HEK293T (cell line): ENCODE results near the gene GPRIN3.

Experiments used
- CTCF ChIA-PET: fragments of 350-600 bp; formaldehyde crosslinking; extraction: SDS; loops from one replicate; lab custom pipeline; 2021; ENCODE audit warnings: antibody characterized with exemption, inconsistent platforms; lab: Yijun Ruan, JAX
- POLR2A ChIA-PET: fragments of 350-600 bp; formaldehyde crosslinking; extraction: SDS; loops from one replicate; lab custom pipeline; 2020; ENCODE audit warnings: antibody characterized with exemption, inconsistent platforms; lab: Yijun Ruan, JAX
- DNase-seq: peaks from one replicate; pipeline ENCODE4 v3.0.0; 2012; ENCODE audit warnings: mixed read lengths; ENCODE audit errors: extremely low spot score
- ARNT ChIP-seq: fragments of 450-650 bp; IDR thresholded peaks from 2 replicates; pipeline ENCODE4 v1.6.1; 2017; ENCODE audit warnings: mild to moderate bottlenecking
- BHLHE40 ChIP-seq: fragments of 450-650 bp; IDR thresholded peaks from 2 replicates; pipeline ENCODE4 v1.6.1; 2016; ENCODE audit warnings: mild to moderate bottlenecking, moderate library complexity, borderline replicate concordance
- CTBP1 ChIP-seq: fragments of 450-650 bp; IDR thresholded peaks from 2 replicates; pipeline ENCODE4 v1.6.1; 2016; ENCODE audit warnings: borderline replicate concordance
- ELF4 ChIP-seq: fragments of 450-650 bp; IDR thresholded peaks from 2 replicates; pipeline ENCODE4 v1.6.1; 2017; ENCODE audit warnings: antibody characterized with exemption
- FOXA1 ChIP-seq: fragments of 450-650 bp; IDR thresholded peaks from 2 replicates; pipeline ENCODE4 v1.6.1; 2016; ENCODE audit warnings: mild to moderate bottlenecking
- FOXK2 ChIP-seq: fragments of 450-650 bp; IDR thresholded peaks from 2 replicates; pipeline ENCODE4 v1.6.1; 2016; ENCODE audit warnings: mild to moderate bottlenecking
- FOXM1 ChIP-seq: fragments of 450-650 bp; IDR thresholded peaks from 2 replicates; pipeline ENCODE4 v1.6.1; 2017; ENCODE audit warnings: mild to moderate bottlenecking, borderline replicate concordance
- HDGF ChIP-seq: fragments of 450-650 bp; IDR thresholded peaks from 2 replicates; pipeline ENCODE4 v1.6.1; 2017; ENCODE audit warnings: antibody characterized with exemption, borderline replicate concordance
- L3MBTL2 ChIP-seq: fragments of 450-650 bp; conservative IDR thresholded peaks from 2 replicates; pipeline ENCODE4 v1.6.1; 2016; ENCODE audit warnings: mild to moderate bottlenecking
- LEF1 ChIP-seq: fragments of 450-650 bp; IDR thresholded peaks from 2 replicates; pipeline ENCODE4 v1.6.1; 2017; ENCODE audit warnings: mild to moderate bottlenecking, borderline replicate concordance
- NFRKB ChIP-seq: fragments of 450-650 bp; IDR thresholded peaks from 2 replicates; pipeline ENCODE4 v1.6.1; 2016; ENCODE audit warnings: mild to moderate bottlenecking, moderate library complexity
- SP1 ChIP-seq: fragments of 450-650 bp; IDR thresholded peaks from 2 replicates; pipeline ENCODE4 v1.6.1; 2017
- SUZ12 ChIP-seq: fragments of 450-650 bp; IDR thresholded peaks from 2 replicates; pipeline ENCODE4 v1.6.1; 2016; ENCODE audit warnings: mild to moderate bottlenecking
- TARDBP ChIP-seq: fragments of 450-650 bp; IDR thresholded peaks from 2 replicates; pipeline ENCODE4 v1.6.1; 2016
- ZNF384 ChIP-seq: fragments of 450-650 bp; IDR thresholded peaks from 2 replicates; pipeline ENCODE4 v1.6.1; 2016
- TF ChIP-seq, protein P1 (sequence below): fragments of 450-650 bp; IDR thresholded peaks from 2 replicates; pipeline ENCODE4 v1.6.1; 2016

The GPRIN3 gene

DNA sequence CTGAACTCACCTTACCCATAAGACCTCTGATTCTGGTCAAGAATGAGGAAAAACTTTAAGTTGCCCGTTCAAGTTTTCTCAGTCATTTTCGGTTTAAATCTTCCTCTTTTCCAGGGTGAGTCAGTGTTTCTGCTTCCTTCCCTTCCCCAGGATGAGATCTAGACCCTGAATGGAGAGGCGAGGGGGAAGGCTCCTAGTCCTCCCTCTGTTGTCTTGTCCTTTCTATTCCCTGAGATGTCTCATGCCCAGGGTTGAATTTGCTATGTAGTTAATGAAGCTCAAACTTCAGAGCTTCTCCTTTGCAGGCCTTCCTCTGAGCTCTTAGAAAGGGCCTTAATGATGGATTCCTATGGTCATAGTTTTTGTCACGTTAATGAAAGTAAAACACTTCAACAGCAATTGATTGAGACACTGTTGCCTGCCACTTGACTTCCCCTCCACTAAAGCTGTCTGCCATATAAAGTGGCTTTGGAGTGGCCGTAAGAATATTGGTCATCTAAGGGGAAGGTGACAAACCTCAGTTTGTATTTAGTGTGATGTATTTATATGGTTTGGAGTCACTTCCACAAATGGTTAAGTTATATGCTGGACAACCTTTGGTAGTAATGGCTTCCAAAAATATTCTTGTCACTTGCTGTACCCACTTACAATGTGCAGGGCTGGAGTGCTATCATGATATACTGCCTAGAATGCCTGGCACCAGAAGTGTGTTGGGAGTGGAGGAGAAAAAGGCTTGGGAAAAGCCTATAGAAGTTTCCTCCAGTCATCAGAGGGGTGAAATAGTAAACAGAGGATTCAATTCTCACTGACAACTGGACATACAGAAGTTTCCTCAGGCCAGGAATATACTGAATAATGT is 24.3 kb upstream of the GPRIN3 start:
- POLR2A ChIA-PET = no interaction called here
- no peak for DNase-seq
- TF ChIP-seq BHLHE40 (no peak), SUZ12 (no peak), LEF1 (no peak), SP1 (no peak), ARNT (no peak), TARDBP (no peak)
- CTCF ChIA-PET = interaction anchor here (0.6 kb wide), 1 partner anchor 711 kb away, joined by 3 read pairs; no protein-coding TSS in a partner anchor

DNA sequence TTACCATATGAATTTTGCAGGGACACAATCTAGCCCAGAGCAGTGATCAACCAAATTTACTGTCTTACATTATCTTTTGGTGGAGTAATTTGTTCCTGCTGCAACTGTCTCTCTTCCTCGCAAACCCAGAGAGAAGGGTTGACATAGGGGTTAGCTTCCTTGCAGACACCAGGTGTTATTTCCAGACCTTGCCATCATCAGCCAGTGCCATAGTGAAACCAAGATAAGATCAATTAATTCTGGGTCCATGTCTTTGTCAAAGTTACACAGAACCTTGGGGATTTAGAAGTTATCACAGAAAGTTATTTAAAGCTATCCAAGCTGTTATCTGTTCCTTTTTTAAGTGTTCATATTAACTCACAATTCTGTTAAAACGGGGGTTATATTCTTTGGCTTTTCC is 23.6 kb upstream of the GPRIN3 start:
- POLR2A ChIA-PET = no interaction called here

DNA sequence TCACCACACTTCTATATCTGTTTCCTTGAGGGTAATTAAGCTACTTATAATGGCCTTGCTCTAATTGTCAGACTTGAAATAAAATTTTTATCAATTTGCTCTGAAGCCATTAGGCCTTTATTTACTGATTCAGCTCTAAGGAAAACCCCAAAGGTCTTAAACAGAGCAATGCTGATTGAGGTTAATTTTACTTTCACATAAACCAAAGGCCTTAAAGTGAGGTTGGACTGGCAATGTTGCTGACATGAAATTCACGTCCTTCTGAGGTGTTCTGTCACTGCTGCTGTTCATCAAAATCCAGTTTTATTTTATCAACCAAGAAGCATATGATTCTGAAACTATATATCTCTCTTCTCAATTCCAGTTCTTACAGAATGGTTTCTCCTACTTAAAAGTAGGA is 21.7 kb upstream of the GPRIN3 start:
- CTCF ChIA-PET = no interaction called here
- TF ChIP-seq ZNF384 (no peak), CTBP1 (no peak), HDGF (no peak), NFRKB (no peak), ARNT (no peak), BHLHE40 (no peak), TARDBP (no peak), SUZ12 (no peak), FOXM1 (no peak), L3MBTL2 (no peak), LEF1 (no peak), ELF4 (no peak), FOXK2 (no peak), FOXA1 (no peak), SP1 (no peak)
- TF ChIP-seq, protein P1, sequence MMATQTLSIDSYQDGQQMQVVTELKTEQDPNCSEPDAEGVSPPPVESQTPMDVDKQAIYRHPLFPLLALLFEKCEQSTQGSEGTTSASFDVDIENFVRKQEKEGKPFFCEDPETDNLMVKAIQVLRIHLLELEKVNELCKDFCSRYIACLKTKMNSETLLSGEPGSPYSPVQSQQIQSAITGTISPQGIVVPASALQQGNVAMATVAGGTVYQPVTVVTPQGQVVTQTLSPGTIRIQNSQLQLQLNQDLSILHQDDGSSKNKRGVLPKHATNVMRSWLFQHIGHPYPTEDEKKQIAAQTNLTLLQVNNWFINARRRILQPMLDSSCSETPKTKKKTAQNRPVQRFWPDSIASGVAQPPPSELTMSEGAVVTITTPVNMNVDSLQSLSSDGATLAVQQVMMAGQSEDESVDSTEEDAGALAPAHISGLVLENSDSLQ = no peak
- POLR2A ChIA-PET = no interaction called here
- DNase-seq = no peak

More for the DNA sequence above, 23.6 kb upstream of the GPRIN3 start:
- TF ChIP-seq FOXA1 (no peak), NFRKB (no peak), ELF4 (no peak), SP1 (no peak), LEF1 (no peak), BHLHE40 (no peak), SUZ12 (no peak), ARNT (no peak), ZNF384 (no peak), CTBP1 (no peak), FOXM1 (no peak), TARDBP (no peak), FOXK2 (no peak), L3MBTL2 (no peak), HDGF (no peak)
- TF ChIP-seq, protein P1 = no peak
- CTCF ChIA-PET = no interaction called here
- no peak for DNase-seq

DNA sequence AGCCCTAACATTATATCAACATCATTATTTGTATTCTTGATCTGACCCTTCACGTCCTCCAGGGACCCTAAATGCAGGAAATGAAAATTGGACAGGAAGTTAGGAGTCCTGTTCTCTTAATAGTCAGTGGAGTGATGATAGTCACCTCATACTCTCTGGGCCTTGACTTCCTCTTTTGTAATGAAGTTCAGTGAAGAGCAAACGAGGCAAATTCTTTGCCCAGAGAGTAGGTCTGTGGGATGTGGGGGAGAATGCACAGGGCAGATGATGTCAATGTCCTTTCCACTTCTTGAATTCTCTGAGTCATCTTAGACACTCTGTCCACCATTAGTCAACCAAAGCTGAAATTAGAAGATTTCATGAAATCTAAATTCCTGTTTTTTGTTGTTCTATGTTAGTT is 17.1 kb upstream of the GPRIN3 start:
- no peak for TF ChIP-seq ARNT
- no peak for TF ChIP-seq CTBP1
- no peak for TF ChIP-seq TARDBP
- no peak for TF ChIP-seq BHLHE40
- TF ChIP-seq L3MBTL2 = no peak
- no peak for TF ChIP-seq SUZ12
- no peak for TF ChIP-seq ZNF384
- no peak for TF ChIP-seq FOXA1
- no peak for TF ChIP-seq NFRKB
- TF ChIP-seq ELF4 = no peak
- no peak for TF ChIP-seq FOXM1
- no peak for TF ChIP-seq LEF1
- TF ChIP-seq, protein P1 = no peak
- TF ChIP-seq SP1 = no peak
- TF ChIP-seq HDGF = no peak
- TF ChIP-seq FOXK2 = no peak
- ChIA-PET CTCF (no interaction called here), POLR2A (no interaction called here)
- DNase-seq = no peak

DNA sequence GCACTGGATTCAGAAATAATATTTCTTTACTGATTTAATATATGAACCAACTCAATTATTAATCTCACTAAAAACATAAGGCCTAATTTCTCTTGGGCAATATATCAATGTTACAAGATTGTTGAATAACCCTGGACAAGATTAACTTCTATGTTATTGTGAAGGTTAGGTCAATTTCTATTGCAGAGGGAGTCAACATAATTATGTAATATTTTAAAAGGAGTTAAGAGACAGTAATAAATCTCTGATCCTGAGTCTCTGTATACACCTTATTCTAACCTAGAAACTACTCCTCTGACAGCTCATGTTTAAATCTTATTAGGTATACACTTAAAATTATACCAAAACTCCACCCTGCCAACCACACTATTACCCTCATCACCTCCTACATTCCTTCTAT is 15.1 kb upstream of the GPRIN3 start:
- no peak for DNase-seq
- POLR2A ChIA-PET = no interaction called here
- TF ChIP-seq CTBP1 = no peak
- no peak for TF ChIP-seq HDGF
- TF ChIP-seq SUZ12 = no peak
- CTCF ChIA-PET = no interaction called here

DNA sequence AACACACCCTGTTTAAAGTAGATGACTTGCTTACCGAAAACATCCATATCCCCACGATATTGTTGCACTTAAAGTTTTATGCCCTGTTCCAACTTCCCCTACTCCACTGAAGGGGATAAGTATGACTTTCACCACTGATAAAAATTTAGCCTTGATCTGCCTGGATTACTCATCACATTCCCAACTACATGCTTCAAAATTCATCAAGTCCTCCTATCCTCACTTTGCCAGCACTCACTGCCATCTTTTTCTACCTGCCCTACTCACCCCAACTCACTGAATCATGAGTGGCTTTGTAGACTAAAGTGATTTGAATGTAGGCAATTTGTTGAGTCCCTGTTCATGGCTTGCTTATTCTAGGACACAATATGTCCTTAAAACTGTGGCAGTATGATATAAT is 12.2 kb upstream of the GPRIN3 start:
- ChIA-PET CTCF (no interaction called here), POLR2A (no interaction called here)
- TF ChIP-seq ELF4 (no peak), TARDBP (no peak), LEF1 (no peak), ARNT (no peak), HDGF (no peak), L3MBTL2 (no peak), SP1 (no peak)
- no peak for DNase-seq

DNA sequence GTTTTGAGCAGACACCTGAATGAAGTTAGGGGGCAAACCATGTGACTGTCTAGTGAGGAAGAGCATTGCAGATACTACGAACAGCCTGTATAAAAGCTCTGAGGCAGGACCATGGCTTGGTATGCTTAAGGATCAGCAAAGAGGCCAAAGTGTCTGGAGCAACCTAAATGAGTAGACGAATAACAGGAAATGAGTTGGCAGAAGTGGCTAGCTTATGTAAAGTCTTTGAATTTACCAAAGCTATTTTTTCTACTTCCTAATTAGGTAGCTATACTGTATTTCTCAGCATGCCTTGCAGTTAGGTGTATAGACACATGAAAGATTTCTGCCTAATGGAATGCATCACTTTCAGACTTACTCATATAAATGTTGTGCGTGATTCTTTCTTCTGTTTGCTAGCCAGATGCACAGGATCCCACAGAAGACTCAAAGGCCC is 9.3 kb upstream of the GPRIN3 start:
- POLR2A ChIA-PET = interaction anchor here (0.6 kb wide), 1 partner anchor 99 kb away, joined by 3 read pairs; no protein-coding TSS in a partner anchor

More for the DNA sequence above, 9.3 kb upstream of the GPRIN3 start:
- TF ChIP-seq ZNF384 (no peak), FOXA1 (no peak), L3MBTL2 (no peak), NFRKB (no peak), CTBP1 (no peak), TARDBP (no peak), HDGF (no peak), ELF4 (no peak)
- TF ChIP-seq, protein P1 = no peak
- no peak for DNase-seq
- CTCF ChIA-PET = interaction anchor here (0.5 kb wide), 2 partner anchors 117 to 672 kb away, joined by 3 read pairs; no protein-coding TSS in a partner anchor
